SU-DHL-6 (cell line): ENCODE measurements around the gene HOXA11.

ENCODE experiments used
- EZH2phosphoT487 ChIP-seq: fragments of 200-600 bp; sonication (generic), shearing (Covaris generic); conservative IDR thresholded peaks from 2 replicates; pipeline ENCODE4 v1.6.1; 2018; ENCODE audit warnings: mild to moderate bottlenecking, antibody characterized with exemption, low read length, moderate library complexity, mixed read lengths
- TF ChIP-seq, protein P1 (sequence below): fragments of 200-600 bp; sonication (generic); IDR thresholded peaks from one replicate; pipeline ENCODE4 v1.5.1; 2017; ENCODE audit warnings: antibody characterized with exemption, mild to moderate bottlenecking, low read length, moderate library complexity; ENCODE audit not compliant: insufficient read depth, poor library complexity, severe bottlenecking

DNA sequence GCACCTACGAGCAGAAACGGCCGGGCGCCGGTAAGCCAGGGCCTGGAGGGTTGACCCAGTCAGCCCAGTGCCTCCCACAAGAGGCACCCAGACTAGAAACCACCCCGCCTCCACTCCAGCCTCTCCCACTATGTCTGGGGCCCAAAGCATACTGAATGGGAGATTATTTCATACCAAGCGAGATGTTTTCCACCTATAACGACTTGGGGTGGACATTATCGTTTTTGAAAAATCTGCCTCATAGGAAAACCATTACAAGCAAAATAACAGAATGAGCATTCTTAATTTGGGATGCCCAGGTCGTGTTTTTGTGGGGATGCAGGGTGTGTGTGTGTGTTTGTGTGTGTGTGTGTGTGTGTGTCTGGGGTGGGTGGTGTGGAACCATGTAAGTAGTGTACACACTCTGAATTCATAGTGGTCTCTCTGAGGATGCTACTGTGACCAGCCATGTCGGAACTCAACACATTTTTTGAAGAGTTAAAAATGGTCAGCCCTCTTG lies 39.1 kb downstream of the HOXA11 start:
- TF ChIP-seq, protein P1, sequence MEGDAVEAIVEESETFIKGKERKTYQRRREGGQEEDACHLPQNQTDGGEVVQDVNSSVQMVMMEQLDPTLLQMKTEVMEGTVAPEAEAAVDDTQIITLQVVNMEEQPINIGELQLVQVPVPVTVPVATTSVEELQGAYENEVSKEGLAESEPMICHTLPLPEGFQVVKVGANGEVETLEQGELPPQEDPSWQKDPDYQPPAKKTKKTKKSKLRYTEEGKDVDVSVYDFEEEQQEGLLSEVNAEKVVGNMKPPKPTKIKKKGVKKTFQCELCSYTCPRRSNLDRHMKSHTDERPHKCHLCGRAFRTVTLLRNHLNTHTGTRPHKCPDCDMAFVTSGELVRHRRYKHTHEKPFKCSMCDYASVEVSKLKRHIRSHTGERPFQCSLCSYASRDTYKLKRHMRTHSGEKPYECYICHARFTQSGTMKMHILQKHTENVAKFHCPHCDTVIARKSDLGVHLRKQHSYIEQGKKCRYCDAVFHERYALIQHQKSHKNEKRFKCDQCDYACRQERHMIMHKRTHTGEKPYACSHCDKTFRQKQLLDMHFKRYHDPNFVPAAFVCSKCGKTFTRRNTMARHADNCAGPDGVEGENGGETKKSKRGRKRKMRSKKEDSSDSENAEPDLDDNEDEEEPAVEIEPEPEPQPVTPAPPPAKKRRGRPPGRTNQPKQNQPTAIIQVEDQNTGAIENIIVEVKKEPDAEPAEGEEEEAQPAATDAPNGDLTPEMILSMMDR, result no peak
- TF ChIP-seq EZH2phosphoT487, result no peak
